ENCODE results near the gene ICOSLG. TPM values are rescaled to one million over a fixed set of nuclear protein-coding genes. Genes with fewer than 3 reads are reported as not detected.

Gene ICOSLG
- total RNA-seq, 2 experiments from 2014 or later = 1.5 to 1.8 TPM

- no peaks in the 10 kb centered on the region for H3K36me3 Mint-ChIP-seq
- peaks cover 16% of the 10 kb centered on the region for H3K27me3 Mint-ChIP-seq
- H3K4me1 Mint-ChIP-seq = no peaks in the 10 kb centered on the region
- H3K27ac Mint-ChIP-seq = no peak overlapping the region
- no peak for ATAC-seq (ENCODE audit: low read depth)
- POLR2A ChIA-PET = no interaction called here
- no peak for DNase-seq
- H3K9me3 Mint-ChIP-seq = no peaks in the 10 kb centered on the region
- H3K4me3 Mint-ChIP-seq = no peak overlapping the region
These were observed 34.3 kb upstream of the ICOSLG start for GRCh38 chr21:44275041-44275440.

GRCh38 chr21:44273046-44273445 lies 32.3 kb upstream of the ICOSLG start:
- Mint-ChIP-seq H3K36me3 (no peaks in the 10 kb centered on the region), H3K4me3 (no peak overlapping the region), H3K27ac (no peak overlapping the region), H3K27me3 (peaks cover 13% of the 10 kb centered on the region), H3K9me3 (no peaks in the 10 kb centered on the region), H3K4me1 (no peaks in the 10 kb centered on the region)
- no peak for ATAC-seq (ENCODE audit: low read depth)
- no peak for DNase-seq
- POLR2A ChIA-PET = no interaction called here

- no peaks in the 10 kb centered on the region for H3K36me3 Mint-ChIP-seq
- ATAC-seq (ENCODE audit: low read depth) = no peak
These were observed 31.6 kb upstream of the ICOSLG start for GRCh38 chr21:44272284-44272858.

GRCh38 chr21:44271558-44272283 lies 31.0 kb upstream of the ICOSLG start:
- Mint-ChIP-seq H3K27me3 (peaks cover 10% of the 10 kb centered on the region), H3K27ac (no peak overlapping the region), H3K4me3 (no peak overlapping the region), H3K9me3 (no peaks in the 10 kb centered on the region), H3K4me1 (no peaks in the 10 kb centered on the region), H3K36me3 (no peaks in the 10 kb centered on the region)
- ATAC-seq (ENCODE audit: low read depth) (no peak), DNase-seq (no peak)
- POLR2A ChIA-PET = no interaction called here

More at GRCh38 chr21:44272284-44272858, 31.6 kb upstream of the ICOSLG start:
- Mint-ChIP-seq H3K27me3 (peaks cover 11% of the 10 kb centered on the region), H3K4me1 (no peaks in the 10 kb centered on the region), H3K27ac (no peak overlapping the region), H3K4me3 (no peak overlapping the region), H3K9me3 (no peaks in the 10 kb centered on the region)
- DNase-seq = no peak
- POLR2A ChIA-PET = no interaction called here

- POLR2A ChIA-PET = no interaction called here
- Mint-ChIP-seq H3K9me3 (no peaks in the 10 kb centered on the region), H3K4me1 (no peaks in the 10 kb centered on the region), H3K4me3 (no peak overlapping the region), H3K36me3 (no peaks in the 10 kb centered on the region), H3K27me3 (no peaks in the 10 kb centered on the region), H3K27ac (no peak overlapping the region)
- ATAC-seq (ENCODE audit: low read depth) = no peak
- DNase-seq = no peak
These were observed 28.3 kb upstream of the ICOSLG start for GRCh38 chr21:44269090-44269489.

- Mint-ChIP-seq H3K4me3 (no peak overlapping the region), H3K27me3 (no peaks in the 10 kb centered on the region), H3K9me3 (no peaks in the 10 kb centered on the region), H3K36me3 (no peaks in the 10 kb centered on the region), H3K4me1 (no peaks in the 10 kb centered on the region), H3K27ac (no peak overlapping the region)
- POLR2A ChIA-PET = interaction anchor here (0.7 kb wide), 1 partner anchor 27 kb away, joined by 3 read pairs; no protein-coding TSS in a partner anchor
- ATAC-seq (ENCODE audit: low read depth) = peak; percentile 30
- no peak for DNase-seq
These were observed 27.0 kb upstream of the ICOSLG start for GRCh38 chr21:44267655-44268142.

GRCh38 chr21:44265734-44266270 lies 25.1 kb upstream of the ICOSLG start:
- no peaks in the 10 kb centered on the region for H3K36me3 Mint-ChIP-seq
- no peaks in the 10 kb centered on the region for H3K27me3 Mint-ChIP-seq
- no peaks in the 10 kb centered on the region for H3K9me3 Mint-ChIP-seq
- DNase-seq = no peak
- no peak for ATAC-seq (ENCODE audit: low read depth)
- POLR2A ChIA-PET = no interaction called here
- H3K4me3 Mint-ChIP-seq = no peak overlapping the region
- H3K4me1 Mint-ChIP-seq = no peaks in the 10 kb centered on the region
- H3K27ac Mint-ChIP-seq = no peak overlapping the region

GRCh38 chr21:44263768-44264167 lies 23.0 kb upstream of the ICOSLG start:
- ATAC-seq (ENCODE audit: low read depth) (no peak), DNase-seq (no peak)
- no peak overlapping the region for H3K27ac Mint-ChIP-seq
- H3K27me3 Mint-ChIP-seq = no peaks in the 10 kb centered on the region
- H3K4me3 Mint-ChIP-seq = no peak overlapping the region
- no peaks in the 10 kb centered on the region for H3K4me1 Mint-ChIP-seq
- POLR2A ChIA-PET = no interaction called here
- H3K36me3 Mint-ChIP-seq = no peaks in the 10 kb centered on the region
- H3K9me3 Mint-ChIP-seq = no peaks in the 10 kb centered on the region

GRCh38 chr21:44263221-44263760 lies 22.5 kb upstream of the ICOSLG start:
- no peaks in the 10 kb centered on the region for H3K36me3 Mint-ChIP-seq
- H3K27ac Mint-ChIP-seq = no peak overlapping the region
- H3K4me3 Mint-ChIP-seq = no peak overlapping the region
- H3K27me3 Mint-ChIP-seq = no peaks in the 10 kb centered on the region
- POLR2A ChIA-PET = no interaction called here
- DNase-seq (no peak), ATAC-seq (ENCODE audit: low read depth) (no peak)
- no peaks in the 10 kb centered on the region for H3K9me3 Mint-ChIP-seq
- H3K4me1 Mint-ChIP-seq = no peaks in the 10 kb centered on the region

- Mint-ChIP-seq H3K9me3 (no peaks in the 10 kb centered on the region), H3K27me3 (no peaks in the 10 kb centered on the region), H3K27ac (no peak overlapping the region), H3K4me3 (no peak overlapping the region), H3K4me1 (no peaks in the 10 kb centered on the region), H3K36me3 (no peaks in the 10 kb centered on the region)
- POLR2A ChIA-PET = no interaction called here
- ATAC-seq (ENCODE audit: low read depth) = no peak
- DNase-seq = no peak
These were observed 21.8 kb upstream of the ICOSLG start for GRCh38 chr21:44262338-44263056.

GRCh38 chr21:44261675-44262295 lies 21.0 kb upstream of the ICOSLG start, which contains the start of gene DNMT3L:
Gene DNMT3L, minus strand, starts transcription at chr21:44261897. Its CDS starts 638 bp downstream, at chr21:44261259.
- Mint-ChIP-seq H3K4me3 (no peak within 1 kb of the TSS), H3K36me3 (no peaks in the 10 kb centered on the region), H3K27ac (no peak within 1 kb of the TSS), H3K4me1 (no peaks in the 10 kb centered on the region), H3K27me3 (no peaks in the 10 kb centered on the region), H3K9me3 (no peaks in the 10 kb centered on the region)
- POLR2A ChIA-PET = no interaction called here
- DNase-seq = no peak
- no peak for ATAC-seq (ENCODE audit: low read depth)

- DNase-seq (no peak), ATAC-seq (ENCODE audit: low read depth) (no peak)
- H3K4me1 Mint-ChIP-seq = no peaks in the 10 kb centered on the region
- no peaks in the 10 kb centered on the region for H3K36me3 Mint-ChIP-seq
- H3K4me3 Mint-ChIP-seq = no peak overlapping the region
- H3K27ac Mint-ChIP-seq = no peak overlapping the region
- H3K27me3 Mint-ChIP-seq = no peaks in the 10 kb centered on the region
- POLR2A ChIA-PET = no interaction called here
- H3K9me3 Mint-ChIP-seq = no peaks in the 10 kb centered on the region
These were observed 20.3 kb upstream of the ICOSLG start for GRCh38 chr21:44260791-44261631.
